OCI-LY1 (cell line): Measurements from ENCODE around the gene KCNJ4.

Experiments used
- H2AFZ ChIP-seq: fragments of 200-600 bp; sonication (generic), shearing (Covaris generic); 2 replicates; pipeline ENCODE4 v1.6.0; 2014; ENCODE audit warnings: antibody characterized with exemption, mild to moderate bottlenecking, low read length
- H3F3A ChIP-seq: fragments of 200-600 bp; sonication (generic), shearing (Covaris generic); 2 replicates; pipeline ENCODE4 v1.6.0; 2014; ENCODE audit warnings: mild to moderate bottlenecking, antibody characterized with exemption, low read length, moderate library complexity; ENCODE audit not compliant: insufficient read depth
- H3K27ac ChIP-seq: fragments of 200-600 bp; sonication (generic); 2 replicates; pipeline ENCODE4 v1.5.1; 2014; ENCODE audit warnings: low read length, mixed run types, mild to moderate bottlenecking, low read depth; ENCODE audit not compliant: poor library complexity, severe bottlenecking
- H3K27me3 ChIP-seq: fragments of 200-600 bp; sonication (generic); 2 replicates; pipeline ENCODE4 v1.6.0; 2014; ENCODE audit warnings: antibody characterized with exemption, mild to moderate bottlenecking, low read length, moderate library complexity; ENCODE audit not compliant: insufficient read depth
- H3K36me3 ChIP-seq: fragments of 200-600 bp; sonication (generic); 2 replicates; pipeline ENCODE4 v1.6.1; 2014; ENCODE audit warnings: mild to moderate bottlenecking, antibody characterized with exemption, low read length, moderate library complexity, mixed read lengths; ENCODE audit not compliant: insufficient read depth
- H3K4me1 ChIP-seq: fragments of 200-600 bp; sonication (generic); 2 replicates; pipeline ENCODE4 v1.5.1; 2014; ENCODE audit warnings: mild to moderate bottlenecking, low read length, moderate library complexity; ENCODE audit not compliant: insufficient read depth, severe bottlenecking
- H3K4me2 ChIP-seq: fragments of 200-600 bp; sonication (generic), shearing (Covaris generic); 2 replicates; pipeline ENCODE4 v1.6.1; 2014; ENCODE audit warnings: low read length
- H3K4me3 ChIP-seq: fragments of 200-600 bp; sonication (generic); 2 replicates; pipeline ENCODE4 v1.5.1; 2014; ENCODE audit warnings: low read length, low read depth, mild to moderate bottlenecking, mixed read lengths; ENCODE audit not compliant: poor library complexity, severe bottlenecking
- H3K79me2 ChIP-seq: fragments of 200-600 bp; shearing (Covaris generic); 2 replicates; pipeline ENCODE4 v1.6.1; 2016; ENCODE audit warnings: mixed run types, low read length, mixed read lengths; ENCODE audit not compliant: insufficient read depth
- H3K9ac ChIP-seq: fragments of 200-600 bp; sonication (generic), shearing (Covaris generic); 2 replicates; pipeline ENCODE4 v1.6.1; 2014; ENCODE audit warnings: mild to moderate bottlenecking, low read length, mixed read lengths
- H3K9me2 ChIP-seq: fragments of 200-600 bp; sonication (generic), shearing (Covaris generic); 2 replicates; pipeline ENCODE4 v1.6.1; 2014; ENCODE audit warnings: low read depth, mild to moderate bottlenecking, low read length, mixed read lengths
- H3K9me3 ChIP-seq: fragments of 200-600 bp; shearing (Covaris generic); 2 replicates; pipeline ENCODE4 v1.6.1; 2014; ENCODE audit warnings: low read length, mixed read lengths
- H4K20me1 ChIP-seq: fragments of 200-600 bp; sonication (generic), shearing (Covaris generic); 2 replicates; pipeline ENCODE4 v1.6.0; 2016; ENCODE audit warnings: mild to moderate bottlenecking, low read length; ENCODE audit not compliant: insufficient read depth
- CTCF ChIP-seq: fragments of 200-600 bp; sonication (generic), shearing (Covaris generic); IDR thresholded peaks from 2 replicates; pipeline ENCODE4 v1.5.1; 2017; ENCODE audit warnings: mild to moderate bottlenecking, antibody characterized with exemption, low read length, moderate library complexity, mixed read lengths
- EZH2 ChIP-seq: fragments of 200-600 bp; sonication (generic), shearing (Covaris generic); IDR thresholded peaks from 2 replicates; pipeline ENCODE4 v1.8.0; 2017; ENCODE audit warnings: borderline replicate concordance, mixed run types, mild to moderate bottlenecking, antibody characterized with exemption, low read length, moderate library complexity, mixed read lengths

Gene KCNJ4

GRCh38 chr22:38422611-38423511, 32.1 kb downstream of the KCNJ4 start:
- TF ChIP-seq EZH2: no peak
- TF ChIP-seq CTCF: no peak
- Histone ChIP-seq H3K4me2 (no peak overlapping the region), H3K27me3 (0 out of 2 replicates have a peak, but pooled peaks cover 7% of the 10 kb centered on the region), H3K27ac (no peak overlapping the region), H3K36me3 (no peaks in the 10 kb centered on the region), H3K9me2 (no peaks in the 10 kb centered on the region), H3K4me1 (no peaks in the 10 kb centered on the region), H3F3A (no peaks in the 10 kb centered on the region), H2AFZ (no peak overlapping the region), H3K4me3 (no peak overlapping the region), H4K20me1 (no peaks in the 10 kb centered on the region), H3K9ac (no peak overlapping the region), H3K9me3 (no peaks in the 10 kb centered on the region), H3K79me2 (no peaks in the 10 kb centered on the region)

- no peak overlapping the region for H3K4me3 ChIP-seq
- H3K79me2 ChIP-seq: no peaks in the 10 kb centered on the region
- no peak overlapping the region for H2AFZ ChIP-seq
- H3K9me2 ChIP-seq: no peaks in the 10 kb centered on the region
- H3K27me3 ChIP-seq: 0 out of 2 replicates have a peak, but pooled peaks cover 7% of the 10 kb centered on the region
- H3K4me1 ChIP-seq: no peaks in the 10 kb centered on the region
- H3K36me3 ChIP-seq: no peaks in the 10 kb centered on the region
- H4K20me1 ChIP-seq: no peaks in the 10 kb centered on the region
- no peaks in the 10 kb centered on the region for H3F3A ChIP-seq
- H3K9me3 ChIP-seq: no peaks in the 10 kb centered on the region
- no peak overlapping the region for H3K27ac ChIP-seq
- TF ChIP-seq CTCF: no peak
- no peak for TF ChIP-seq EZH2
- no peak overlapping the region for H3K4me2 ChIP-seq
- H3K9ac ChIP-seq: no peak overlapping the region
These were observed 34.3 kb downstream of the KCNJ4 start for GRCh38 chr22:38420734-38421133.

GRCh38 chr22:38419858-38420160, 35.2 kb downstream of the KCNJ4 start:
- Histone ChIP-seq H3F3A (no peaks in the 10 kb centered on the region), H3K27me3 (0 out of 2 replicates have a peak, but pooled peaks cover 7% of the 10 kb centered on the region), H3K27ac (no peak overlapping the region), H3K79me2 (no peaks in the 10 kb centered on the region), H3K4me3 (no peak overlapping the region), H3K9me3 (no peaks in the 10 kb centered on the region), H3K4me1 (no peaks in the 10 kb centered on the region), H2AFZ (no peak overlapping the region), H4K20me1 (no peaks in the 10 kb centered on the region), H3K4me2 (no peak overlapping the region), H3K9me2 (no peaks in the 10 kb centered on the region), H3K9ac (no peak overlapping the region), H3K36me3 (no peaks in the 10 kb centered on the region)
- TF ChIP-seq CTCF (no peak), EZH2 (no peak)
